GM19328 (cell line): Measurements from ENCODE around the gene VSNL1.

Experiments
- ATAC-seq: cut with Tn5 transposase; IDR thresholded peaks from one replicate; pipeline ENCODE4 v1.9.1; 2021; ENCODE audit warnings: mild to moderate bottlenecking, moderate library complexity; ENCODE audit not compliant: unreplicated experiment

Gene VSNL1

GRCh38 chr2:17610521-17610920 lies 70.0 kb downstream of the VSNL1 start:
- ATAC-seq: no peak

DNA sequence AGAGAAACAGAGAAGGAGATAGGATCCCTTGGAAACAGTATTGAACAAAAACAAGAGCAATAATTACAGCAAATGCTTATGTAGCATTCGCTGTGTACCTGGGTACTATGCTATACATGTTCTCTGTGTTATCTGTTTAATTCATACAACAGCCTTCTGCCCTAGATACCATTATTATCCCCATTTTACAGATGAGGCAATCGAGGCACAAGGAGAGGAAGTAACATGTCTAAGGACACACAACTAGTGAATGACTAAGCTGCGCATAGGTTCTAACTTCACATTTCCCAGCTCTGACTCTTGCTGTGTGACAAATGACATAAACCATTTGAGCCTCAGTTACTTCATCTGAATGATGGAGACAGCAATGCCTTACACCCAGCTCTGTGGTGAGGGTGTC lies 70.5 kb downstream of the VSNL1 start:
- no peak for ATAC-seq

DNA sequence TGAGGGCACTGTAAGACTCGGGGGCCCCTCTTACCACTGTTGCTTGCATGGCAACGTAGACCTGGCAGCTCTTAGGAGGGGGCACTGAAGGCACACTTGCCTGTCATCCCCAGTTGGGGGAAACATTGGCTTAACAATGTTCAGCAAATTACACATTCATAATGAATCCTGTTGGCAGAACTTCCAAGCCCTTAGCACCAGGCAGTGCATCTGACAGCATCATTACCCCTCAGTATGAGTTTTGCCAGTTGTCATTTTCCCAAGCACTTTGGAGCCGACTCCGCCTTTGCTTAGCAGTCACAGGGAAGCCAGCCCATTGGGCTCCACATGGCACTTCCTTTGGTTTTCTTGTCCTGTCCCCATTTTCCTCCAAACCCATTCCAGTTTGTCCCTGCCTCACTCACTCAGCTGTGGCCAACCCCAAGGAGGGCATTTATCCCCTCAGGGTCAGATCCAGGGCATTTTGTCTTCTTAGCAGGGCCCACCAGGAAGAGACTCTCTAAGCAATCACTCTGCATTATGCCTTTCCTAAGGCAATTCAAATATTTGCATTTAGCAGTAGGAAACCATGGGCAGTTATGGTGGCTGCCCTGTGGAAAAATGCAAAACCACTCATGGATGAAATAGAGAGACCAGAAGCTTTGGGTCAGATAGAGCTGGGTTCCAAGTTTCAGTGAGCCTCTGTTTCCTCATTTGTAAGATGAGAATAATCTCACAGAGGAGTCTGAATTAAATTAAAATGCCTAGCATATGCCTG lies 73.9 kb downstream of the VSNL1 start:
- ATAC-seq: no peak

DNA sequence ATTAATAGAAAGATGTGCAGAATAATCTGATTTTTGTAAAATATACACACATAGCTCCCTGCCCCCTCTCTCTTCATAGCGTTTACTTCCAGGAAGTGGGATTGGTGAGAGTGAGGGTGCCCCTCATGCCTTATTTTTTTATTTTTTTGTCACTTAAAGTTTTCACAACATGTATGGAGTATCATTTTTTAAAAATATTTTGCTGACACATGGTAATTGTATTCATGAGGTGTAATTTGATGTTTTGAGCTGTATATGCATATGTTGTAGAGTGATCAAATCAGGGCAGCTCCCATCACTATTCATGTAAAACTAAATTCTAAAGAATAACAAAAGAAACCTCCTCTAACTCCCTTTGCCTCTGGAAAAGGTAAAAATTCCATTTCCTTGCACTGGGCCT lies 74.7 kb downstream of the VSNL1 start:
- no peak for ATAC-seq

- no peak for ATAC-seq
These were observed 75.3 kb downstream of the VSNL1 start for GRCh38 chr2:17615728-17616351.

- ATAC-seq: no peak
These were observed 75.9 kb downstream of the VSNL1 start for GRCh38 chr2:17616405-17616804.

DNA sequence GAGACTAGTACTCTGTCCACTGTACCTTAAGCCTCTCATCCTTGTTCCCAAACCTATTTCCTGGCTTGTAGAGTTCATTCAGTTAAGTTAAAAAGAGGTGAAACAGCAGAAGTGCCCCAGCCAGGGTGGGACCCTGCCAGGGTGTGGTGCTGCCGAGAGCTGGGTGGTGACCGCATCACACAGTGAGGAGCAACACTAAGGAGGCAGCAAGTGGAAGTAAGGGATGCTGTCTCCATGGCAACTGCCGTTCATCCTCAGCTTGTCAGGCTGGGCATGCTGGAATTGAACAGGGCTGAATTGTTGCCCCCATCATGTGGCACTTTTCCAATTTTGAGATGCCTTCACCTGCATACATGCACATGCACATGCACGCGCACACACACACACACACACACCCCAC lies 77.0 kb downstream of the VSNL1 start:
- ATAC-seq: no peak

DNA sequence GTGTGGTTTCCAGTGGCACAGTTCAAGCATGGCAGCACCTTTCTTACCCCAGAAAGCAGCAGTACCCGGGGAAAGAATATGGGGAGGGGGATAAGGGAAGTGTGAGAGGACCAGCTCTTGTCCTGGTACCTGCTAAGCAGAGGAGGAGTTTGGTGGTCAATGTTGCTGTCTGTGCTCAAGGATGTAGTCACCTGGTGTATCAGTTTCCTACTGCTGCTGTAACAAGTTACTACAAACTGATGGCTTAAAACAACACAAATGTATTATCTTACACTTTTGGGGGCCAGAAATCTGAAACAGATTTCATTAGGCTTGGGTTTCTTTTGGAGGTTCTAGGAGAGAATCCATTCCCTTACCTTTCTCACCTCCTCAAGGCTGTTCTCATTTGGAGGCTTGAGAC lies 77.5 kb downstream of the VSNL1 start:
- ATAC-seq: no peak

DNA sequence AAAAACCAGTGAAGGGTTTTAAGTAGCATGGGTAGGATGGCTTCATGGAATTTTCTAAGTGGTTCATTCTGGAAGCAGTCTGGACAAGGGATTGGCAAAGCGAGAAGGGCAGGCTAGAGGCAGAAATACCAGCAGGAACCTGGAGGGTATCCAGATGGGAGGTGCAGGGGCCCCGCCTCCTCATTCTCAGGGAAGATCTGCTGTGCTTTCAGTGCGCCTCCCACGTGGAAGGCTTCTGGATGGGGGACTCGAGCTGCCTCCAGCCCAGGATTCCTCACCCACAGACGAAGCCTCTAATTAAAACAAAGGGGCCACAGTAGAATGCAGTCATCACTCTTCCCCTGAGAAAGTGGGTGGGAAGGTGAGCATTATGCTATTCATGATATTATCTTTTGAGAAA lies 79.8 kb downstream of the VSNL1 start:
- ATAC-seq: no peak

- ATAC-seq: no peak
These were observed 80.3 kb downstream of the VSNL1 start for GRCh38 chr2:17620841-17621240.

DNA sequence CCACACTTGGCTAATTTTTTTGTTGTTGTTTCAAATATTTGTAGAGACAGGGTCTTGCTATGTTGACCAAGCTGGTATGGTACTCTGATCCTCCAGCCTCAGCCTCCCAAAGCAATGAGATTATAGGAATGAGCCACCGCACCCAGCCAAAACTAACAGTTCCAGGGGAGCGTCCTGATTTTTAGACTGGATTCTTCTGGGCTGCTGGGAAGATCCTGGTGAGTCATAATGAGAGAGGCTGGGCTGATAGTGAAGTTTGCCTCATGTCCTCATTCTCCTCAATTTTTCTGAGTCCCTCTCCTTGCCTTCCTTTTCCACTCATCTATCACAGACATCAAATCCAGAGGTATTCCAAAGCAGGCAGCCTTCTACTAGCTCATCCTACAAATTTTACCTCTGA lies 81.3 kb downstream of the VSNL1 start:
- ATAC-seq: no peak

DNA sequence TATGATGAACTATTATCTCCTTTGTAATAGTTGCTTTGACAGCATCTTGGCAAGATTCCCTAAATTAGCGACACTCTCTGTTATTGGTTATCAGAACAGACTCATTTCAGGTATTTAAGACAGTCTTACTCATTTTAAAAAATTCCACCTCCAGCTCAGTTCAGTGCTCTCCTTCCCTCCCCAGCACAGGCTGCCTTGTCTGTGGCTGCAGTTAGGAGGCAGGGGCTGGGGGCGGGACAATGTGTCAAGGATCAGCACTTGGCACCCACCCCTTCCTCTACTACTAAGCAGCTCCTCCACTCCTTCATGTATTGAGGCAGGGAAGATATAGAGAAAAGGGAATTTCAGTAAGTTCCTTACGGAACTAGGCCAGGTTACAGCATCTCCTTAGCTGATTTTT lies 85.0 kb downstream of the VSNL1 start:
- ATAC-seq: no peak

- no peak for ATAC-seq
These were observed 86.5 kb downstream of the VSNL1 start for GRCh38 chr2:17626986-17627385.

DNA sequence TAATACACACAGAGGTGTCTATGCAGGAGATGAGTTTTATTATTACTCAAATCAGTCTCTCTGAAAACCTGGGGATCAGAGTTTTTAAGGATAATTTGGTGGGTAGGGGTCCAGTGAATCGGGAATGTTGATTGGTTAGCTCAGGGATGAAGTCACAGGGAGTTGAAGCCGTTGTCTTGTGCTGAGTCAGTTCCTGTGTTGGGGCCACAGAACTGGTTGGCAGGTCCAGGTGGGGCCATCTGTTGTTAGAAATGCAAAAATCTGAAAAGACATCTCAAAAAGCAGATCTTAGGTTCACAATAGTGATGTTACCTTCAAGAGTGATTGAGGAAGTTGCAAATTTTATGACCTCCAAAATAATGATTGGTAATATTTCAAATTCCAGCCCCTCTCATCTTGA lies 86.9 kb downstream of the VSNL1 start:
- no peak for ATAC-seq

DNA sequence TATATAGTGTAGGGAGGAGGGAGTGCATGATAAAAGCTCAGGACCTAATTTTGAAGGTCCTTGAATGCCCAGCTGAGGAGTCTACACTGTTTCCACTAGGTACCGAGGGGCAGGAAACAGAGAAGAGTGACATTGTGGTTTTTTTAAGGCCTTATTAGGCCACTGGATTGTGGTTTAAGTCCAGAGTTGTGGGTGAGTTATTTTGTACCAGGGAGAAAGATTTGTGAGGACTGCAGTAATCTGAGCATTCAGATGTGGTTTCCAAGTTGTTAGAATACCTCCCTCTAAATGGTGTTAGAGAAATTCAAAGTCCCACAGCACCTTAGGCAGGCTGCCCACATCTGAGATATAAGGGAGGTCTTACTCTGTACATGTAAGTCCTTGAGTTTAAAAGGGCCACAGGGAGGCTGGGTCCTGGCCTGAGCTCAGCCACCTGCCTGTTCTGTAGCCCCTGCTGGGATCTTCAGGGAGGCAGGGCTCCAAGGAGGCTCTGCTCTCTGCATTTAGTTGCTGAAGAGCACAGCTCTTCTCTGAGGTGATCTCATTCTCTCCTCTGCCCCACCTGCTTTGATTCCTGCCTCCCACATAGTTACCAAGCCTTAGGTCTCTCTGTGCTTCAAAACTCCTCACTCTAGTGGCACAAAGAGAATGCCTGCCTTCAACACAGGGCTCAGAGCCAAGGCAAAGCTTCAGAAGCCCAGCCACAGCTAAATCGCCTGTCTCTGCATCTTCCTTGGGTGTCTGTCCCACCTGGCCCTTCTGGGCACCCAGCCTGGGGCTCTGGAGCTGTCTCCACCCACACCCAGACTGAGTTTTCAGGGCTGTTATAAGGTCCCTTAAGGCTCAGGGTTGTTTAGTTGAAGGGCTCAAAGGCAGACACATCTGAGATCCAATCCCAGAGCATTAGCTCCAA lies 88.1 kb downstream of the VSNL1 start:
- ATAC-seq: no peak

- no peak for ATAC-seq
These were observed 89.6 kb downstream of the VSNL1 start for GRCh38 chr2:17630089-17630488.

- ATAC-seq: no peak
These were observed 94.5 kb downstream of the VSNL1 start for GRCh38 chr2:17634997-17635396.

- ATAC-seq: no peak
These were observed 95.8 kb downstream of the VSNL1 start for GRCh38 chr2:17636257-17636656.

GRCh38 chr2:17637131-17637906 lies 96.8 kb downstream of the VSNL1 start:
- ATAC-seq: no peak

- ATAC-seq: no peak
These were observed 97.8 kb downstream of the VSNL1 start for GRCh38 chr2:17638196-17638743.

- ATAC-seq: no peak
These were observed 99.9 kb downstream of the VSNL1 start for GRCh38 chr2:17640406-17640805.
